NCI-H2029 (cell line): ENCODE measurements around the gene UBR1.

Experiments used
- DNase-seq: peaks from one replicate; lab custom pipeline; 2025; lab: John Stamatoyannopoulos, UW

The UBR1 gene

DNA sequence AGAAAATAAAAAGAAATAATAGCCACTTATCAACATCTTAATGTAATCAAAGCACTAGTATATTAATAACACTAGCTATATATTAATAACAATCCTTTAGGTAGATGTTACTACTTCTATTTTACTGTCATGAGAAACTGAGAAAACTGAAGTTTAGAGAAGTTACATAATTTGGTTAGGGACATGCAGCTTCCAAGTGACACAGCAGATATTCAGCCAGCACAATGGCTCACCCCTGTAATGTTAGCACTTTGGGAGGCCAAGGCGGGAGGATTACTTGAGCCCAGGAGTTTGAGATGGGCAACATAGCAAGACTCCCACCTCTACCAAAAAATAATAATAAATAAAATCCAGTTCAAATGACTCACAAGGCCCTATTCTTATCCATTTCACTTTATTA, 1.9 kb upstream of the UBR1 start:
- no peak for DNase-seq

DNA sequence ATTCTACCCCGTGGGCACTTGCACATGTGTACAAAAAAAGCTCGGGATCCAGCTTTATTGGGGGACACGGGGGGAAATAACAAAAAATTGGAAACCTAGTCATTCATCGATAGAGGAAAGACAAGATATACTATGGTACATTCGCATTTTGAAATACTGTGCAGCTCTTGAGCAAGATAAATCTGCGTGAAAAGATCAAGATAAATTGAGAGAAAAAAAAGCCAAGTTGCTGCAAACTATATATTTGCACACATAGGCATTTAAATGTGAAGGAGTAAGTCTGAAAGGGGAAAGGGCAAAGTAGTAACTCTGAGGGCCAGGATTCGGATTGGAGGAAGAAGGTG, 620 bp upstream of the UBR1 start:
- DNase-seq = no peak

DNA sequence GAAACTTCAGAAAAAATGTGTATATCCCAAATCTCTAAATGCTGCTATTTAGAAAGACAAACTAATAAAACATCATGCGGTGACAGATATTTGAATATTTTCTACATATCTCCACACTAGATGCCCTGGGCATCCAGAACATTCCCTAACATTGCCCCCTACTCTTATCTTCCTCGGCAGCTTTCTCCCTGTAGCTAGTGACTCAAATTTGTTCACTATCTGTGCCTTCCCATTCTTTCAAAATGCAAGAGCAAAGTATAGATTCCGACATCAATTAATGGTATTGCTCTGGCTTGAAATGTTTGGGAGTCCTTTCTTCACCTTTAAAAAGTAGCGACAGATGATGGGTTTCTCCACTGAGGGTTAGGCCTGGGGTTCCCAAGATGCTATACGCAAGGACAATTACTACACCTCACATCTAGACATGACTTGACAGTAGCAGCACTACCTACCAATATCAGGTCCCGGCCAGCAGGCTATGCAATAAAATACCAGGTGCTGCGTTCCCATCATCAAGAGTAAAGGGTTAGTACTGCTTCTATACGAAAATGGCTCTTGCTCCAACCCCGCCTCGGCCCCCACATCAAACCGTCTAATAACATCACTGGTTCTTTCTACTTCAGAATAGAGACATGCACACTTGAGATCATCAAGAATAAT, 631 bp downstream of the UBR1 start:
- DNase-seq = no peak

DNA sequence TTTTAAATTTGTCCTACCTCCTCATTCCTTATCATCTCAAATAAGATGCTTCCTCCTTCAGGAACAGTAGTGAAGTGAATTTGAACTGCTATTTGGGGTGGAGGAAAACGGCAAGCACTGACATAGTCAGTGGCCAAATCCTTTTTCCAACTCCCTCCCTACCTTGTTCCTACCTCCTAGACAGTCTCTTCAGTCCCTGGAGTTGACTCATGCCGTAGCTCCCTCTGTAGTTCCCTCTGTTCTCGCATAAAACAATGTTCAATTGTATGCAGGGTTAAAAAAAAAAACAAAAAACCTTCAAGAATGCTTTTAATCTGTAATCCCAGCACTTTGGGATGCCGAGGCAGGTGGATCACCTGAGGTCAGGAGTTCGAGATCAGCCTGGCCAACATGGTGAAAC, 1.4 kb downstream of the UBR1 start:
- no peak for DNase-seq

DNA sequence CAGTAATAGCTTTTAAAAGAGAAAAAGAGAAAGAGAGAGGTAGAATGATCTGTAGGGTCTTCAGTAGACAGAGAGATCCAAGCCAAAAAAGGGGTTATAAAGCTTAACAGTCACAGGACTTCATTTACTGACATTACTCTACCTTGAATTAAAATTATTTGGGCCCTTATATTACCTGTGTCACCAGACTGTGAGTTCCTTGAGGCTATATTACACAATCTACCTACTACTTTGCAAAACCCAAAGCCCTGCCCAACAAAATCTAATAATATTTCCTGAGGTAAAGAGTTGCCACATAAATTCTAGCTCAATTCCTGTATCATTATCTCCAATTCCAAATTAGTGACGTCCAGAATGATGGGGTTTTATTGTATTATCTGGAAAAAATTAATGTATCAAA, 1.9 kb downstream of the UBR1 start:
- no peak for DNase-seq

DNA sequence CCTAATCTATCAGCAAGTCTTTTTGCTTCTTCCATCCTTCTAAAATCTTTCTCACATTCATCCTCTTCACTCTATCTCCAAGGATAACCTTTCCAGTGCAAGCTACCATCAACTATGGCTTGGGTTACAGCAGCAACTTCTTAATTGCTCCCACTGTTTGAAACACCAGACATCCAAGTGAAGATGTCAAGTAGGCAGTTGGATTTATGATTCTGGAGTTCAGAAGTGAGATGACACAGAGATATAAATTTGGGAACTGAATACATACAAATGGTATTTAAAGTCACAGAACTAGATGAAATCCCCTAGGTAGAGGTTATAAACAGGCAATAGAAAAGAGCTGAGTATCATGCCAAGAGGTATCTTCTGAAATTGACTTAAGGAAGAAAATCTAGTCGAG, 3.7 kb downstream of the UBR1 start:
- no peak for DNase-seq

DNA sequence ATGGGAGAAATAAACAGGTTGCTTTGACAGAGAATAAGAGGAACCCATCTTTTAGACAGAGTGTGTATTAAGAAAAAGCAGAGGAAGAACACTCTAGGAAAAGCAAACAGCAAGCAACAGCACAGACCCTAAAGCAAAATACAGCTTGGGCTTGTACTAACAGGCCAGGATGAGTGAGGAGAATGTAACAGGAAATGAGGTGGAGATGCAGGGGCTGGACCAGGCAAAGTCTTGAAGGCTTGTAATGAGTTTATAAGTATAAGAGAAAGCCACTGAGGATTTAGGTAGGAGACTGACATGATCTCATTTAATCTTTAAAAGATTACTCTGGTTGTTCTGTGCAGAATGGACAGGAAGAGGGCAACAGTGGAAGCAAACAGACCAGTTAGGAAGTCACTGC, 4.9 kb downstream of the UBR1 start:
- no peak for DNase-seq

- no peak for DNase-seq
These were observed 6.6 kb downstream of the UBR1 start for GRCh38 chr15:43099105-43099845.

DNA sequence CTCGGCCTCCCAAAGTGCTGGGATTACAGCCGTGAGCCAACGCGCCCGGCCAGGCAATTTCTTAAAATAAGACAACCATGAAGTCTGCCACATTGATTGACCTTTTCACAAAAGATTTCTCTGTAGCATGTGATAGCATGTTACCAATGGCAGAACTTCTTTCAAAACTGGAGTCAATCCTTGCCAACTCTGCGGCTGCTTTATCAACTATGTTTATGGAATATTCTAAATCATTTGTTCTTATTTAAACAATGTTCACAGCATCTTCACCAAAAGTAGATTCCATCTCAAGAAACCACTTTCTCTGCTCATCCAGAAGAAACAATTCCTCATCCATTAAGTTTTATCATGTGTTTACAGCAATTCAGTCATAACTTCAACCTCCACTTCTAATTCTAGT, 9.4 kb downstream of the UBR1 start:
- no peak for DNase-seq

- no peak for DNase-seq
These were observed 10.0 kb downstream of the UBR1 start for GRCh38 chr15:43095708-43096347.

DNA sequence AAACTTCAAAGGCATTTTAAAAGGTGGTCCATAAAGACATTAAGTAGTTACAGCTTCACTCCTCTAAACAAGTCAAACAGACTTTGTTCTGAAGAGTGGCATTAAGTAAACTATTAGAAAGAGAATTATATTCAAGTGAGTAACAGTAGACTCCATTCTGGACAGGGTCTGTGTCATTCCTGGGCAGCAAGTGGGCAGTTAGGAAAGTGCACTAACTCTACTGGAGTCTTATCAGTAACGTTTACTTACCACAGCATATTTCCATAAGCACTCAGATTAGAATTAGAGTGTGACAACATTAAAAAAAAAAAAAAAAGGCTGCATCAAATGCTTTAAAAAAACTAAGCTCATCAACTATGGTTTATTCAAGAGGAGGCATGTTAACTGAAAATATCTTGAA, 10.6 kb downstream of the UBR1 start:
- DNase-seq = no peak

DNA sequence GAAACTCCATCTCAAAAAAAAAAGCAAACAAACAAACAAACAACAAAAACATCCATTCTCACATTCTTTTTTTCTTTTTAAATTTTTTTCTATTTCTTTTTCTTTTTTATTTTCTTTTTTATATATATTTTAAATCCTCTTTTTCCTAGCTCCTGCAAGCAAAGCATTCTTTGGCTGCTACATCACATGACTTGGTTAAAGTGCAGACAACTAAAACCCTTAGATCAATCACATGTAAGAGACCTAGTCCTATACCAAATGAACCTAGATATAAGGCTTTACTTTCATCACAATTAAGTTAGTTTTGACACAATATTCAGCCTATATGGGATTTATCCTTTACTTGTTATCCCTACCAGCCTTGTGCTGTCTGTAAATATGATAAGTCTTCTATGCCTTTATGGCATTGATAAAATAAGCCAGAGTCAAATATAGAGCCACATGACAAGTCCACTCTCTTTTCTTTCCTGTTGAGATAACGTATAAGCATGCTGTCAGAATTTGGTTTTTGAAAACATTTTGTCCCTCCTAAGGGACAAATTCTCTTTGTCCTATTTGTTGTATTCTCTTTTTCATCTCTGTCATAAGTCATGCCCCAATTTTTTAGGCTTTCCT, 11.3 kb downstream of the UBR1 start:
- no peak for DNase-seq

DNA sequence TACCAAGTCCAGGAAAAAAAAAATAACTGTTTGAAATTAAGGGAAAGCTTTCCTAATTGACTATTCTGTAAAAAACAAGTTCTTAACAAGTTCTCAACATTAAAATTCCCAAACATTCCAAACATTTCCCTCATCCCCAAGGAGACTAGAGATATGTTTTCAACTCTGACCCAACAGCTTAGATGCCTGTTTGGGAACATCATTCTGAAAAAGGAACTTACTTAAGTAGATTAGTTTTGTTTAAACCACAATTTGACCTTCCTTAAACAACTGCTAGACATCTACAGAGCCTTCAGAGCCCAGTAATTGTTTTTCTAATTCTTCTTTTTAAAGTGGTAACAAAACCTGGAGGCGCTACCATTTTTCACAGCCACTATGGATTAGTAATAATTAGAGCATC, 12.8 kb downstream of the UBR1 start:
- DNase-seq = no peak

- DNase-seq = no peak
These were observed 14.0 kb downstream of the UBR1 start for GRCh38 chr15:43091859-43092258.

- no peak for DNase-seq
These were observed 19.3 kb downstream of the UBR1 start for GRCh38 chr15:43086551-43086950.

GRCh38 chr15:43085921-43086320, 19.9 kb downstream of the UBR1 start:
- no peak for DNase-seq

DNA sequence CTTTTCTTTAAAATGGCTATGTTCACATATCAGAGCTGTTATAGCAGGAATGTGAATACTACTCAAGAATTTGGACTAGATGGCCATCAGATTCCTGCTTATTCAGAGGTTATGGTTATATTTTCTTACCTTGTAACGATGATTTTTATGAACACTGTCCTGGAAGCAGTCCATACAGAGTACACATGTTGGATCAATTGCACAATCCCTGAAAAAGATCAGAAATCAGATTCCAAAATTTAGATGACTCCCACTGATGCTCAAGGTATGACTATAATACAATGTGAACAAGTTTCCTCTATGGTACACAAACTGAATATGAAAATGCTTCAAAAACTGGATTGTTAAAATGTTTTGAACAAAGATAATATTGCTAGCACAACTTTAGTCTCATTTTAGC, 23.3 kb downstream of the UBR1 start:
- DNase-seq = no peak

DNA sequence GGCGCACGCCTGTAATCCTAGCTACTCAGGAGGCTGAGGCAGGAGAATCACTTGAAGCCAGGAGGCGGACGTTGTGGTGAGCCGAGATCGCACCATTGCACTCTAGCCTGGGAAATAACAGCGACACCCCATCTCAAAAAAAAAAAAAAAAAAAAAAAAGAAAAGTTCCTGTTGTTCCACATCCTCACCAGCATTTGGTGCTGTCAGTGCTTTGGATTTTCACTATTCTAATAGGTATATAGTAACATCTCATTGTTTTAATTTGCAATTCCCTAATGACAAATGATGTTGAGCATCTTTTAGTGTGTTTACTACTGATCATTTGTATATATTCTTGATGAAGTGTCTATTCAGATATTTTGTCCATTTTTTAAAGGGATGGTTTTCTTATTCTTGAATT, 24.6 kb downstream of the UBR1 start:
- DNase-seq = no peak

DNA sequence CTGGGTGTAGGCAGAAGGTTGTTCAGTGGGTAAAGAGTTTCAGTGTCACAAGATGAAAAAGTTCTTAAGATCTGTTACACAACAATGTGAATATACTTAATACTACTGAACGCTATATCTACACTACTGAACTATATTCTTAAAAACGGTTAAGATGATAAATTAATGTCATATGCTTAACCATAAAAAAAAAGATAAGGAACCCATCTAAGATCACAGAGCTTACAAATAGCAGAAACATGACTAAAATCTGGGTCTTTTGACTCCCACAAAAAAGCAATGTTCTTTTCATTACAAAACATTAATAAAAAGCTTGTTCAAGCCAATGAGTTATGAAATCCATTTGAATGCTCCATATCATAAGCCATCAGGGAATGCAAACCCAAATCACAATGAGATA, 34.4 kb downstream of the UBR1 start:
- no peak for DNase-seq

GRCh38 chr15:43070893-43071292, 34.9 kb downstream of the UBR1 start:
- no peak for DNase-seq

GRCh38 chr15:43070249-43070648, 35.6 kb downstream of the UBR1 start:
- DNase-seq = no peak

- no peak for DNase-seq
These were observed 37.9 kb downstream of the UBR1 start for GRCh38 chr15:43067717-43068461.

GRCh38 chr15:43056696-43057095, 49.1 kb downstream of the UBR1 start:
- DNase-seq = no peak
